SK-N-SH treated with all-trans-retinoic acid at 6 μM for 48 hours (cell line): ENCODE data around the gene CTIF.

Source experiments
- ATAC-seq: fragments of 200-7000 bp; cut with Tn5 transposase; 3 replicates; pipeline ENCODE4 v1.9.1; 2020; ENCODE audit warnings: mild to moderate bottlenecking, moderate library complexity
- ARNTL ChIP-seq: fragments of 450-650 bp; formaldehyde crosslinking; IDR thresholded peaks from 2 replicates; pipeline ENCODE4 v1.5.0; 2020; ENCODE audit warnings: low read depth, mild to moderate bottlenecking, moderate library complexity, borderline replicate concordance
- BACH2 ChIP-seq: fragments of 250-450 bp; sonication (Bioruptor Pico); IDR thresholded peaks from 2 replicates; pipeline ENCODE4 v1.9.0; 2021; ENCODE audit warnings: mild to moderate bottlenecking, borderline replicate concordance
- CREB5 ChIP-seq: fragments of 250-450 bp; sonication (Bioruptor Pico); IDR thresholded peaks from 2 replicates; pipeline ENCODE4 v1.5.1; 2020; ENCODE audit warnings: low read depth, mild to moderate bottlenecking, moderate library complexity
- CSDC2 ChIP-seq: fragments of 250-450 bp; sonication (Bioruptor Pico); IDR thresholded peaks from 2 replicates; pipeline ENCODE4 v1.5.0; 2020; ENCODE audit warnings: mild to moderate bottlenecking, moderate library complexity
- ESRRG ChIP-seq: fragments of 250-450 bp; sonication (Bioruptor Pico); IDR thresholded peaks from 2 replicates; pipeline ENCODE4 v1.6.1; 2021; ENCODE audit warnings: mild to moderate bottlenecking
- GLIS3 ChIP-seq: fragments of 250-450 bp; sonication (Bioruptor Pico); IDR thresholded peaks from 2 replicates; pipeline ENCODE4 v1.5.0; 2020; ENCODE audit warnings: mild to moderate bottlenecking, moderate library complexity
- OSR1 ChIP-seq: fragments of 250-450 bp; sonication (Bioruptor Pico); IDR thresholded peaks from 2 replicates; pipeline ENCODE4 v1.8.0; 2022; ENCODE audit warnings: moderate library complexity, mild to moderate bottlenecking, inconsistent platforms
- PPARA ChIP-seq: fragments of 250-450 bp; sonication (Bioruptor Pico); IDR thresholded peaks from 2 replicates; pipeline ENCODE4 v1.5.0; 2020; ENCODE audit warnings: mild to moderate bottlenecking, borderline replicate concordance
- RARB ChIP-seq: fragments of 250-450 bp; sonication (Bioruptor Pico); IDR thresholded peaks from 2 replicates; pipeline ENCODE4 v1.8.0; 2021; ENCODE audit warnings: mild to moderate bottlenecking, moderate library complexity
- TCF4 ChIP-seq: fragments of 250-450 bp; sonication (Bioruptor Pico); IDR thresholded peaks from 2 replicates; pipeline ENCODE4 v1.8.0; 2021; ENCODE audit warnings: mild to moderate bottlenecking, moderate library complexity, borderline replicate concordance
- TOX ChIP-seq: fragments of 250-450 bp; sonication (Bioruptor Pico); IDR thresholded peaks from 2 replicates; pipeline ENCODE4 v1.8.0; 2021; ENCODE audit warnings: mild to moderate bottlenecking, moderate library complexity, borderline replicate concordance
- ZC3H10 ChIP-seq: fragments of 250-450 bp; sonication (Bioruptor Pico); IDR thresholded peaks from 2 replicates; pipeline ENCODE4 v1.5.1; 2021; ENCODE audit warnings: mild to moderate bottlenecking, moderate library complexity
- ZFP3 ChIP-seq: fragments of 250-450 bp; sonication (Bioruptor Pico); IDR thresholded peaks from 2 replicates; pipeline ENCODE4 v1.5.0; 2020; ENCODE audit warnings: mild to moderate bottlenecking, moderate library complexity
- ZFP30 ChIP-seq: fragments of 450-650 bp; formaldehyde crosslinking; IDR thresholded peaks from 2 replicates; pipeline ENCODE4 v1.5.0; 2022; ENCODE audit warnings: mild to moderate bottlenecking, moderate library complexity
- ZNF565 ChIP-seq: fragments of 450-650 bp; formaldehyde crosslinking; conservative IDR thresholded peaks from 2 replicates; pipeline ENCODE4 v1.5.0; 2020; ENCODE audit warnings: low read depth, mild to moderate bottlenecking, moderate library complexity
- TF ChIP-seq, protein P1 (sequence below): fragments of 250-450 bp; sonication (Bioruptor Pico); IDR thresholded peaks from 2 replicates; pipeline ENCODE4 v1.8.0; 2021; ENCODE audit warnings: low read depth, mild to moderate bottlenecking, moderate library complexity, borderline replicate concordance
- TF ChIP-seq, protein P2 (sequence below): fragments of 250-450 bp; sonication (Bioruptor Pico); IDR thresholded peaks from 2 replicates; pipeline ENCODE4 v1.5.0; 2020; ENCODE audit warnings: mild to moderate bottlenecking, moderate library complexity
- TF ChIP-seq, protein P3 (sequence below): fragments of 250-450 bp; sonication (Bioruptor Pico); IDR thresholded peaks from 2 replicates; pipeline ENCODE4 v1.5.1; 2021; ENCODE audit warnings: mild to moderate bottlenecking, moderate library complexity
- TF ChIP-seq, protein P4 (sequence below): fragments of 250-450 bp; sonication (Bioruptor Pico); IDR thresholded peaks from 2 replicates; pipeline ENCODE4 v1.8.0; 2020; ENCODE audit warnings: mild to moderate bottlenecking, moderate library complexity, borderline replicate concordance

The CTIF gene

DNA sequence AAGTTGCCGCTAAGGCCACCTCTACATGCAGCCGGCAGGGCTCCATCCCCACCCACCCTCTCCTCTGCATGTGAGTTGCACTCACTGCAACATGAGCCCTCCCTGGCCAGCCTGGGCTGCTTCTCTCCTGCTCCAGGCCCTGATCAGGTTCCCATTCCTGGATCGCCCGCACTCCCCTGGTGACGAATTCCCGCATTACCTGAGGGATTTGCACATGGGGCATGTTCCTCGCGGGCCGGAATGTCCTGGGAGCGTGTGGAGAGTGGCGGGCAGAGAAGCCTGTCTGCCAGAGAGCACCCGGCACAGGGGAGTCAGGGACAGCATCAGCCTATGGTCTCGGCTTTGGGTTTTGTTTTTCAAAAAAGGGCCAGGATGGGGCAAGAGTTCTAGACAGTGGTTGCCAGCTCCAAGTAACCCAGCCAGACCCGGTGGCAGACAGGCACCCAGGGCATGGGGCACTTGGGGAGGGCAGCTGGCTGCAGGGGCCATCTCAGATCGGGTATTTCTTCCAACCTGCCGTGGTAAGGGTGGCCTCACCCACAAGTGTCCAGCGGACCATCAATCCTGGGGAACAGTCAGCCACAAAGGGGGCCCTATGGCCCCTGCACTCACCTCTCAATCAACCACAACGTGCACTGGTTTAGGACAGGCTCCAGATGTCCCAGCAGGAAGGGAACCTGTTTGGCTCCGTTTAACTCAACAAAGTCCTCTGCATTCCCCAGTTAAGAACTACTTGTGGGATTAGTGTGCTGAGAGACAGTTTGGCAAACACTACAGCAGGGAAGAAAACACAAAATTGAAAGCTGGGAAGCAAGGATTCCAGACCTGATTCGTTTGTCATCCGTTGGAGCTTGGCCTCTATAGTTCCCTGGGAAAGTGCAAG lies 224.2 kb downstream of the CTIF start:
- TF ChIP-seq, protein P1, sequence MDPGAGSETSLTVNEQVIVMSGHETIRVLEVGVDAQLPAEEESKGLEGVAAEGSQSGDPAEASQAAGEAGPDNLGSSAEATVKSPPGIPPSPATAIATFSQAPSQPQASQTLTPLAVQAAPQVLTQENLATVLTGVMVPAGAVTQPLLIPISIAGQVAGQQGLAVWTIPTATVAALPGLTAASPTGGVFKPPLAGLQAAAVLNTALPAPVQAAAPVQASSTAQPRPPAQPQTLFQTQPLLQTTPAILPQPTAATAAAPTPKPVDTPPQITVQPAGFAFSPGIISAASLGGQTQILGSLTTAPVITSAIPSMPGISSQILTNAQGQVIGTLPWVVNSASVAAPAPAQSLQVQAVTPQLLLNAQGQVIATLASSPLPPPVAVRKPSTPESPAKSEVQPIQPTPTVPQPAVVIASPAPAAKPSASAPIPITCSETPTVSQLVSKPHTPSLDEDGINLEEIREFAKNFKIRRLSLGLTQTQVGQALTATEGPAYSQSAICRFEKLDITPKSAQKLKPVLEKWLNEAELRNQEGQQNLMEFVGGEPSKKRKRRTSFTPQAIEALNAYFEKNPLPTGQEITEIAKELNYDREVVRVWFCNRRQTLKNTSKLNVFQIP (CRISPR knock-in tag): no peak
- TF ChIP-seq ARNTL (CRISPR knock-in tag) (no peak), TCF4 (CRISPR knock-in tag) (no peak), CSDC2 (no peak), RARB (CRISPR knock-in tag) (no peak), GLIS3 (CRISPR knock-in tag) (no peak), ZNF565 (no peak), CREB5 (CRISPR knock-in tag) (no peak), OSR1 (CRISPR knock-in tag) (no peak), ZFP30 (CRISPR knock-in tag) (no peak), TOX (CRISPR knock-in tag) (no peak), PPARA (CRISPR knock-in tag) (no peak), ZFP3 (CRISPR knock-in tag) (no peak)
- TF ChIP-seq, protein P2, sequence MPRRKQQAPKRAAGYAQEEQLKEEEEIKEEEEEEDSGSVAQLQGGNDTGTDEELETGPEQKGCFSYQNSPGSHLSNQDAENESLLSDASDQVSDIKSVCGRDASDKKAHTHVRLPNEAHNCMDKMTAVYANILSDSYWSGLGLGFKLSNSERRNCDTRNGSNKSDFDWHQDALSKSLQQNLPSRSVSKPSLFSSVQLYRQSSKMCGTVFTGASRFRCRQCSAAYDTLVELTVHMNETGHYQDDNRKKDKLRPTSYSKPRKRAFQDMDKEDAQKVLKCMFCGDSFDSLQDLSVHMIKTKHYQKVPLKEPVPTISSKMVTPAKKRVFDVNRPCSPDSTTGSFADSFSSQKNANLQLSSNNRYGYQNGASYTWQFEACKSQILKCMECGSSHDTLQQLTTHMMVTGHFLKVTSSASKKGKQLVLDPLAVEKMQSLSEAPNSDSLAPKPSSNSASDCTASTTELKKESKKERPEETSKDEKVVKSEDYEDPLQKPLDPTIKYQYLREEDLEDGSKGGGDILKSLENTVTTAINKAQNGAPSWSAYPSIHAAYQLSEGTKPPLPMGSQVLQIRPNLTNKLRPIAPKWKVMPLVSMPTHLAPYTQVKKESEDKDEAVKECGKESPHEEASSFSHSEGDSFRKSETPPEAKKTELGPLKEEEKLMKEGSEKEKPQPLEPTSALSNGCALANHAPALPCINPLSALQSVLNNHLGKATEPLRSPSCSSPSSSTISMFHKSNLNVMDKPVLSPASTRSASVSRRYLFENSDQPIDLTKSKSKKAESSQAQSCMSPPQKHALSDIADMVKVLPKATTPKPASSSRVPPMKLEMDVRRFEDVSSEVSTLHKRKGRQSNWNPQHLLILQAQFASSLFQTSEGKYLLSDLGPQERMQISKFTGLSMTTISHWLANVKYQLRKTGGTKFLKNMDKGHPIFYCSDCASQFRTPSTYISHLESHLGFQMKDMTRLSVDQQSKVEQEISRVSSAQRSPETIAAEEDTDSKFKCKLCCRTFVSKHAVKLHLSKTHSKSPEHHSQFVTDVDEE (CRISPR knock-in tag): no peak
- TF ChIP-seq, protein P3, sequence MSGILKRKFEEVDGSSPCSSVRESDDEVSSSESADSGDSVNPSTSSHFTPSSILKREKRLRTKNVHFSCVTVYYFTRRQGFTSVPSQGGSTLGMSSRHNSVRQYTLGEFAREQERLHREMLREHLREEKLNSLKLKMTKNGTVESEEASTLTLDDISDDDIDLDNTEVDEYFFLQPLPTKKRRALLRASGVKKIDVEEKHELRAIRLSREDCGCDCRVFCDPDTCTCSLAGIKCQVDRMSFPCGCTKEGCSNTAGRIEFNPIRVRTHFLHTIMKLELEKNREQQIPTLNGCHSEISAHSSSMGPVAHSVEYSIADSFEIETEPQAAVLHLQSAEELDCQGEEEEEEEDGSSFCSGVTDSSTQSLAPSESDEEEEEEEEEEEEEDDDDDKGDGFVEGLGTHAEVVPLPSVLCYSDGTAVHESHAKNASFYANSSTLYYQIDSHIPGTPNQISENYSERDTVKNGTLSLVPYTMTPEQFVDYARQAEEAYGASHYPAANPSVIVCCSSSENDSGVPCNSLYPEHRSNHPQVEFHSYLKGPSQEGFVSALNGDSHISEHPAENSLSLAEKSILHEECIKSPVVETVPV: no peak
- no peak for ATAC-seq

DNA sequence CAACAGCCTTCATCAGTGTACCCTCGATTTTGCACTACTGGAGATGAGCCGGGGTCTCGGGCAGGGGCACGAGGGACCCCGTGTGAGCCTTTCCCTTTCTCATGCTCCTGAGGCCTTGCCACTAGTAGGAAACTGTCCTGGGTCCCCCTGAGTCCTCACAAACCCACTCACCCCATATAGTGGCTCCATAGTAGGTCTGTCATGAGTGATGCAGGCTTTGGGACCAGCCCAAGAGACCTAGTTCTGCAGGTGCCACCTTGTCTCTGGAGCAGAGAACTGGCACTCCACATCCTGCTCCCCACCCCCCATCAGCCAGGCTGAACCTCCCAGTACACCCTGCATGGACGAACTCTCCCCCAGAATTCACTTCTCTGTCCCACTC lies 224.9 kb downstream of the CTIF start:
- TF ChIP-seq GLIS3 (CRISPR knock-in tag) (no peak), TOX (CRISPR knock-in tag) (no peak), CREB5 (CRISPR knock-in tag) (no peak), BACH2 (CRISPR knock-in tag) (no peak), RARB (CRISPR knock-in tag) (no peak), OSR1 (CRISPR knock-in tag) (no peak), ESRRG (CRISPR knock-in tag) (no peak), ZFP30 (CRISPR knock-in tag) (no peak), ZC3H10 (no peak), CSDC2 (no peak)
- TF ChIP-seq, protein P4, sequence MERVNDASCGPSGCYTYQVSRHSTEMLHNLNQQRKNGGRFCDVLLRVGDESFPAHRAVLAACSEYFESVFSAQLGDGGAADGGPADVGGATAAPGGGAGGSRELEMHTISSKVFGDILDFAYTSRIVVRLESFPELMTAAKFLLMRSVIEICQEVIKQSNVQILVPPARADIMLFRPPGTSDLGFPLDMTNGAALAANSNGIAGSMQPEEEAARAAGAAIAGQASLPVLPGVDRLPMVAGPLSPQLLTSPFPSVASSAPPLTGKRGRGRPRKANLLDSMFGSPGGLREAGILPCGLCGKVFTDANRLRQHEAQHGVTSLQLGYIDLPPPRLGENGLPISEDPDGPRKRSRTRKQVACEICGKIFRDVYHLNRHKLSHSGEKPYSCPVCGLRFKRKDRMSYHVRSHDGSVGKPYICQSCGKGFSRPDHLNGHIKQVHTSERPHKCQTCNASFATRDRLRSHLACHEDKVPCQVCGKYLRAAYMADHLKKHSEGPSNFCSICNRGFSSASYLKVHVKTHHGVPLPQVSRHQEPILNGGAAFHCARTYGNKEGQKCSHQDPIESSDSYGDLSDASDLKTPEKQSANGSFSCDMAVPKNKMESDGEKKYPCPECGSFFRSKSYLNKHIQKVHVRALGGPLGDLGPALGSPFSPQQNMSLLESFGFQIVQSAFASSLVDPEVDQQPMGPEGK (CRISPR knock-in tag): no peak
- no peak for ATAC-seq
